ENCODE results near the gene ZCRB1.

Gene ZCRB1

GRCh38 chr12:42288544-42288943 is 37.4 kb downstream of the ZCRB1 start:
- Histone ChIP-seq H3K4me3 (ENCODE audit: low read length) (no peak overlapping the region), H3K4me1 (ENCODE audit: insufficient read depth, low read length) (no peaks in the 10 kb centered on the region), H3K9ac (ENCODE audit: low read depth, low read length) (no peak overlapping the region), H3K9me3 (ENCODE audit: insufficient read depth, low read depth, low read length) (no peaks in the 10 kb centered on the region), H3K36me3 (ENCODE audit: insufficient read depth, low read depth, low read length) (no peaks in the 10 kb centered on the region), H3K27ac (ENCODE audit: low read length) (no peak overlapping the region), H3K27me3 (ENCODE audit: insufficient read depth, low read length) (no peaks in the 10 kb centered on the region)

GRCh38 chr12:42286741-42287140 is 39.2 kb downstream of the ZCRB1 start:
- H3K9me3 ChIP-seq (ENCODE audit: insufficient read depth, low read depth, low read length) = no peaks in the 10 kb centered on the region
- H3K27me3 ChIP-seq (ENCODE audit: insufficient read depth, low read length) = no peaks in the 10 kb centered on the region
- H3K36me3 ChIP-seq (ENCODE audit: insufficient read depth, low read depth, low read length) = no peaks in the 10 kb centered on the region
- no peaks in the 10 kb centered on the region for H3K4me1 ChIP-seq (ENCODE audit: insufficient read depth, low read length)
- H3K27ac ChIP-seq (ENCODE audit: low read length) = no peak overlapping the region
- H3K4me3 ChIP-seq (ENCODE audit: low read length) = no peak overlapping the region
- H3K9ac ChIP-seq (ENCODE audit: low read depth, low read length) = no peak overlapping the region

DNA sequence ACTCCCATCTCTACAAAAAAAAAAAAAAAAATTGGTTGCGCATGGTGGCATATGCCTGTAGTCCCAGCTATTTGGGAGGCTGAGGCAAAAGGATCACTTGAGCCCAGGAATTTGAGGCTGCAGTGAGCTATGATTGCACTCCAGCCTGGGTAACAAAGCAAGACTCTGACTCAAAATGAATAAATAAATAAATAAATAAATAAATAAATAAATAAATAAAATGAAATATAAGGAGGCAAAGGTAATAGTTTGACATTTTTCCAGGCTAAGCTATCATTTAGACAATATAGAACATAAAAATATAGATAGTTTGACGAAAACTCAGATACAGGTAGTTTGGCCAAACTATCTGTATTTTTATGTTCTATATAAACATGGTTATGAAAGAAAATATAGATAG is 40.5 kb downstream of the ZCRB1 start:
- no peaks in the 10 kb centered on the region for H3K9me3 ChIP-seq (ENCODE audit: insufficient read depth, low read depth, low read length)
- H3K36me3 ChIP-seq (ENCODE audit: insufficient read depth, low read depth, low read length) = no peaks in the 10 kb centered on the region
- no peak overlapping the region for H3K9ac ChIP-seq (ENCODE audit: low read depth, low read length)
- no peak overlapping the region for H3K27ac ChIP-seq (ENCODE audit: low read length)
- H3K4me3 ChIP-seq (ENCODE audit: low read length) = no peak overlapping the region
- no peaks in the 10 kb centered on the region for H3K4me1 ChIP-seq (ENCODE audit: insufficient read depth, low read length)
- no peaks in the 10 kb centered on the region for H3K27me3 ChIP-seq (ENCODE audit: insufficient read depth, low read length)

- Histone ChIP-seq H3K27ac (ENCODE audit: low read length) (no peak overlapping the region), H3K9ac (ENCODE audit: low read depth, low read length) (no peak overlapping the region), H3K4me1 (ENCODE audit: insufficient read depth, low read length) (no peaks in the 10 kb centered on the region), H3K9me3 (ENCODE audit: insufficient read depth, low read depth, low read length) (no peaks in the 10 kb centered on the region), H3K36me3 (ENCODE audit: insufficient read depth, low read depth, low read length) (no peaks in the 10 kb centered on the region), H3K4me3 (ENCODE audit: low read length) (no peak overlapping the region), H3K27me3 (ENCODE audit: insufficient read depth, low read length) (no peaks in the 10 kb centered on the region)
Measured at GRCh38 chr12:42284876-42285275, 41.0 kb downstream of the ZCRB1 start.

DNA sequence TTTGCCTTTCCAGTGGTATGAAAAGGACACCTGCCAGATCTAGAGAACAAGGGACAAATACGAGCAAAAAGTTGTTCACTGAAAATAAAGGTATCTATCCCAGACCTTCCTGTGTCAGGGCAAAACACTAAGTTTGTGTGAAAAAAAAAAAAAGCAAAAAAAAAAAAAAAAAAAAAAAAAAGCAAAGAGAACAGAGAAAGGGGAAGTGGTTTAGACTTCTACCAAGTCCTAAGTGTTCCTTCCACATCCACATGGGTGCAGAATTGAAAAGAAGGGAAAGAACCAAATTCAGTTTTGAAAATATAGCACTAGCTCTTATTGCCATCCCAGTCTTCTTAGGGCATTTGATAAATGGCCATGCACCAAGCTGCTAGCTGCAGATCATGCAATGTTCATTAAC is 41.7 kb downstream of the ZCRB1 start:
- Histone ChIP-seq H3K9ac (ENCODE audit: low read depth, low read length) (no peak overlapping the region), H3K4me3 (ENCODE audit: low read length) (no peak overlapping the region), H3K27ac (ENCODE audit: low read length) (no peak overlapping the region), H3K4me1 (ENCODE audit: insufficient read depth, low read length) (no peaks in the 10 kb centered on the region), H3K9me3 (ENCODE audit: insufficient read depth, low read depth, low read length) (no peaks in the 10 kb centered on the region), H3K27me3 (ENCODE audit: insufficient read depth, low read length) (no peaks in the 10 kb centered on the region), H3K36me3 (ENCODE audit: insufficient read depth, low read depth, low read length) (no peaks in the 10 kb centered on the region)

DNA sequence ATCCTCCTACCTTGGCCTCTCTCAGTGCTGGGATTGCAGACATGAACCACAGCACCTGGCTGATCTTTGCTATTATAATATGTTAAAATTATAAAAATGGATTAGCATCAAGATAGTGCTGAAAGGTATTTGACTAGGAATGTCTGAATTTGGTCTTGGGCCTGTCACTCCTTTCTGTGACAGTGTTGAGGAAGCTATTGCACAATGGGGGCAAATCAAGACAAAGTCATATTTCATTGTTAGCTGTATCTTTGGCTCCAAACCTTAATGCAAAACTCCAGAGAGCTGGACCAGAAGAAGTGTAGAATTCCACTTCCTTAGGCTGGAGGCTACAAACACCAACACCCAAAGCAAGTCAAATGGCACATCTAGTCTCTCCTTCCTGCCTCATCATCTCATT is 42.2 kb downstream of the ZCRB1 start:
- H3K27me3 ChIP-seq (ENCODE audit: insufficient read depth, low read length) = no peaks in the 10 kb centered on the region
- no peaks in the 10 kb centered on the region for H3K4me1 ChIP-seq (ENCODE audit: insufficient read depth, low read length)
- no peak overlapping the region for H3K27ac ChIP-seq (ENCODE audit: low read length)
- no peak overlapping the region for H3K4me3 ChIP-seq (ENCODE audit: low read length)
- H3K36me3 ChIP-seq (ENCODE audit: insufficient read depth, low read depth, low read length) = no peaks in the 10 kb centered on the region
- no peaks in the 10 kb centered on the region for H3K9me3 ChIP-seq (ENCODE audit: insufficient read depth, low read depth, low read length)
- no peak overlapping the region for H3K9ac ChIP-seq (ENCODE audit: low read depth, low read length)

GRCh38 chr12:42282294-42282693 is 43.6 kb downstream of the ZCRB1 start:
- Histone ChIP-seq H3K9me3 (ENCODE audit: insufficient read depth, low read depth, low read length) (no peaks in the 10 kb centered on the region), H3K27me3 (ENCODE audit: insufficient read depth, low read length) (no peaks in the 10 kb centered on the region), H3K36me3 (ENCODE audit: insufficient read depth, low read depth, low read length) (no peaks in the 10 kb centered on the region), H3K4me3 (ENCODE audit: low read length) (no peak overlapping the region), H3K4me1 (ENCODE audit: insufficient read depth, low read length) (no peaks in the 10 kb centered on the region), H3K27ac (ENCODE audit: low read length) (no peak overlapping the region), H3K9ac (ENCODE audit: low read depth, low read length) (no peak overlapping the region)

GRCh38 chr12:42281844-42282243 is 44.0 kb downstream of the ZCRB1 start:
- Histone ChIP-seq H3K4me3 (ENCODE audit: low read length) (no peak overlapping the region), H3K4me1 (ENCODE audit: insufficient read depth, low read length) (no peaks in the 10 kb centered on the region), H3K27me3 (ENCODE audit: insufficient read depth, low read length) (no peaks in the 10 kb centered on the region), H3K9ac (ENCODE audit: low read depth, low read length) (no peak overlapping the region), H3K27ac (ENCODE audit: low read length) (no peak overlapping the region), H3K9me3 (ENCODE audit: insufficient read depth, low read depth, low read length) (no peaks in the 10 kb centered on the region), H3K36me3 (ENCODE audit: insufficient read depth, low read depth, low read length) (no peaks in the 10 kb centered on the region)

DNA sequence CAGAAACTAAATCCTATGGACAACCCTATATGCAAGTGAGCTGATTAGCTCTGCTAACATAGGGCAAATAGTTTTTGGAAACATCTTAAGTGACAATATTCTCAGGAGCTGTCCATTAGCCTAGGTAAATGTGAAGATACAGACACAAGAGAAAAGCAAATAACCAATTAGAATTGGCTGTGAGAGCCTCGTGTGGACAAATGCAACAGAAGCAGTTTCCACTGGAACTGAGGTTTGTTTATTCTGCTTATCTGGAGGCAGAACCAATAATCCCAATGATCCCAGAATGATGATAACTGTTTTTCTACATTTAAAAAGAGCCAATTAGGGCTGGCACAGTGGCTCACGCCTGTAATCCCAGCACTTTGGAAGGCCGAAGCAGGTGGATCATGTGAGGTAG is 44.6 kb downstream of the ZCRB1 start:
- no peaks in the 10 kb centered on the region for H3K27me3 ChIP-seq (ENCODE audit: insufficient read depth, low read length)
- H3K4me1 ChIP-seq (ENCODE audit: insufficient read depth, low read length) = no peaks in the 10 kb centered on the region
- H3K36me3 ChIP-seq (ENCODE audit: insufficient read depth, low read depth, low read length) = no peaks in the 10 kb centered on the region
- H3K9me3 ChIP-seq (ENCODE audit: insufficient read depth, low read depth, low read length) = no peaks in the 10 kb centered on the region
- no peak overlapping the region for H3K9ac ChIP-seq (ENCODE audit: low read depth, low read length)
- H3K27ac ChIP-seq (ENCODE audit: low read length) = no peak overlapping the region
- no peak overlapping the region for H3K4me3 ChIP-seq (ENCODE audit: low read length)

DNA sequence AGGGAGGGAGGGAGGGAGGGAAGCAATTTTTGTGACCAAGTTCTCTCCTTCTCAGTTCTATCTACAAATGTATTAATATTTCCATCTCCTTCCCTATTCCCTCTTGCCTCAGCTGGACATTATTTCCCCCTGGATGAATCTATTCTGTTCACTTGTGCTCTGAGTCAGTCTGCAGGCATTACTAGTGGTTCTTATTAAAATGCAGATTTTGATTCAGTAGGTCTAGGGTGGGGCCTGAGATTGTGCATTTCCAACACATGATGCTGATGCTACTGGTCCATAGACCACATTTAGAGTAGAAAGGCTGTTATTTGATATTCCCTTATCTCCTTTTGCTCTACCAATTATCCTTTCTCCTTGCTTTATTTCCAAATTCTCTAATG is 47.8 kb downstream of the ZCRB1 start:
- Histone ChIP-seq H3K27ac (ENCODE audit: low read length) (no peak overlapping the region), H3K4me1 (ENCODE audit: insufficient read depth, low read length) (no peaks in the 10 kb centered on the region), H3K9ac (ENCODE audit: low read depth, low read length) (no peak overlapping the region), H3K36me3 (ENCODE audit: insufficient read depth, low read depth, low read length) (no peaks in the 10 kb centered on the region), H3K9me3 (ENCODE audit: insufficient read depth, low read depth, low read length) (no peaks in the 10 kb centered on the region), H3K27me3 (ENCODE audit: insufficient read depth, low read length) (no peaks in the 10 kb centered on the region), H3K4me3 (ENCODE audit: low read length) (no peak overlapping the region)

DNA sequence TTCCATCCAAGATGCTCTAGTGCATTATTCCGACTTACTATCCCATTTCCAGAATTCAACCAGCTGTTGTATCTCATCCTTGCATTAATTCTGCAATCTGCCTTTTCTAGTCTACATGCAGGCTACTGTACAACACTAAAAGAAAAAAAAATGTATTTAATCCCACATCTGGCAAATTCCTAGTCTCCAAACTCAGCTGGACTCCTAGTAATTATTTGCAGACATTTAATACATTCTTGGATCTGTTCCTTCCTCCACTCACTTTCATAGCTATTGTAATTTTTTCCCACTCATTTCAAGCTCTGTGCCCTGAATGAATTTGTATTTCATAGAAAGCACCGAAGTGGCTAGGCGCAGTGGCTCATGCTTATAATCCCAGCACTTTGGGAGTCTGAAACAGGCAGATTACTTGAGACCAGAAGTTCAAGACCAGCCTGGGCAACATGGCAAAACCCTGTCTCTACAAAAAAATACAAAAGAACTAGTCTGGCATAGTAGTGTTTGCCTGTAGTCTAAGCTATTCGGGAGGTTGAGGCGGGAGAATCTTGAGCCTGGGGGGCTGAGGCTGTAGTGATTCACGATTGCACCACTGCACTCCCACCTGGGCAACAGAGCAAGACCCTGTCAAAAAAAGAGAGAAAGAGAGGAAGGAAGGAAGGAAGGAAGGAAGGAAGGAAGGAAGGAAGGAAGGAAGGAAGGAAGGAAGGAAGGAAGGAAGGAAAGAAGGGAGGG is 48.3 kb downstream of the ZCRB1 start:
- Histone ChIP-seq H3K9me3 (ENCODE audit: insufficient read depth, low read depth, low read length) (no peaks in the 10 kb centered on the region), H3K27me3 (ENCODE audit: insufficient read depth, low read length) (no peaks in the 10 kb centered on the region), H3K9ac (ENCODE audit: low read depth, low read length) (no peak overlapping the region), H3K4me1 (ENCODE audit: insufficient read depth, low read length) (no peaks in the 10 kb centered on the region), H3K27ac (ENCODE audit: low read length) (no peak overlapping the region), H3K4me3 (ENCODE audit: low read length) (no peak overlapping the region), H3K36me3 (ENCODE audit: insufficient read depth, low read depth, low read length) (no peaks in the 10 kb centered on the region)

DNA sequence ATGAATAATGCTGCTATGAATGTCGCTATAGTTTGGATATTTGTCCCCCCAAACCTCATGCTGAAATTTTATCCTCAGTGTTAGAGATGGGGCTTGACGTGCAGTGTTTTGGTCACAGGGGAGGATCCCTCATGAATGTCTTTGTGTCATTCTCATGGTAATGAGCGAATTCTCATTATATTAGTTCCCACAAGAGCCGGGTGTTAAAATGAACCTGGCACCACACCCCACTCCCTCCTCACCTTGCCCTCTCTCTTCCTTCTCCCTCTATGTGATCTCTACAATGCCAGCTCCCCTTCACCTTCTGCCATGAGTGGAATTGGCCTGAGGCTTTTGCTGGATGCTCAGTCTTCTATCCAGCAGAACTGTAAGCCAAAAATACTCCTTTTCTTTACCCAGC is 50.4 kb downstream of the ZCRB1 start:
- no peaks in the 10 kb centered on the region for H3K36me3 ChIP-seq (ENCODE audit: insufficient read depth, low read depth, low read length)

More for the DNA sequence above, 50.4 kb downstream of the ZCRB1 start:
- no peaks in the 10 kb centered on the region for H3K27me3 ChIP-seq (ENCODE audit: insufficient read depth, low read length)
- H3K4me1 ChIP-seq (ENCODE audit: insufficient read depth, low read length) = no peaks in the 10 kb centered on the region
- H3K4me3 ChIP-seq (ENCODE audit: low read length) = no peak overlapping the region
- H3K9ac ChIP-seq (ENCODE audit: low read depth, low read length) = no peak overlapping the region
- no peaks in the 10 kb centered on the region for H3K9me3 ChIP-seq (ENCODE audit: insufficient read depth, low read depth, low read length)
- H3K27ac ChIP-seq (ENCODE audit: low read length) = no peak overlapping the region
